HG03460 (cell line): Measurements from ENCODE around the gene ABCC8.

Experiments used
- ATAC-seq: cut with Tn5 transposase; IDR thresholded peaks from one replicate; pipeline ENCODE4 v1.9.1; 2021; ENCODE audit not compliant: unreplicated experiment

Gene ABCC8

GRCh38 chr11:17506314-17506713, 29.7 kb upstream of the ABCC8 start:
- no peak for ATAC-seq

GRCh38 chr11:17505146-17505545, 28.5 kb upstream of the ABCC8 start:
- no peak for ATAC-seq

GRCh38 chr11:17504330-17505107, 27.9 kb upstream of the ABCC8 start:
- ATAC-seq = no peak

- ATAC-seq = no peak
Observed at GRCh38 chr11:17502630-17503029, 26.0 kb upstream of the ABCC8 start.

GRCh38 chr11:17500673-17501072, 24.0 kb upstream of the ABCC8 start:
- ATAC-seq = no peak

GRCh38 chr11:17498475-17498874, 21.8 kb upstream of the ABCC8 start:
- no peak for ATAC-seq

- no peak for ATAC-seq
Observed at GRCh38 chr11:17498058-17498457, 21.4 kb upstream of the ABCC8 start.

GRCh38 chr11:17496406-17496805, 19.8 kb upstream of the ABCC8 start:
- no peak for ATAC-seq

GRCh38 chr11:17494019-17494418, 17.4 kb upstream of the ABCC8 start:
- no peak for ATAC-seq

- ATAC-seq = no peak
Observed at GRCh38 chr11:17490938-17491337, 14.3 kb upstream of the ABCC8 start.

- ATAC-seq = no peak
Observed at GRCh38 chr11:17490232-17490631, 13.6 kb upstream of the ABCC8 start.

GRCh38 chr11:17489751-17490150, 13.1 kb upstream of the ABCC8 start:
- no peak for ATAC-seq

- no peak for ATAC-seq
Observed at GRCh38 chr11:17488563-17488962, 11.9 kb upstream of the ABCC8 start.

GRCh38 chr11:17486646-17487045, 10.0 kb upstream of the ABCC8 start:
- no peak for ATAC-seq

GRCh38 chr11:17483505-17483904, 6.9 kb upstream of the ABCC8 start:
- no peak for ATAC-seq

- ATAC-seq = no peak
Observed at GRCh38 chr11:17481905-17482304, 5.3 kb upstream of the ABCC8 start.

- ATAC-seq = no peak
Observed at GRCh38 chr11:17479284-17480214, 2.9 kb upstream of the ABCC8 start.

GRCh38 chr11:17478070-17478469, 1.4 kb upstream of the ABCC8 start:
- no peak for ATAC-seq

- no peak for ATAC-seq
Observed at GRCh38 chr11:17477361-17477760, 716 bp upstream of the ABCC8 start.

- no peak for ATAC-seq
Observed at GRCh38 chr11:17477084-17477333, 364 bp upstream of the ABCC8 start.

- no peak for ATAC-seq
Observed at GRCh38 chr11:17475666-17476316, 854 bp downstream of the ABCC8 start.
